HepG2 (cell line): ENCODE data around the gene MIA3. TPM values are rescaled to one million over a fixed set of nuclear protein-coding genes. Genes with fewer than 3 reads are reported as not detected.
A peak's percentile ranks its signal among the peaks of the same experiment; 100 is the strongest.

ENCODE experiments used
- ARID5B ChIP-seq: IDR thresholded peaks from 2 replicates; pipeline ENCODE4 v1.4.0; 2020; ENCODE audit warnings: mild to moderate bottlenecking, missing genetic modification reagents
- CCDC6 ChIP-seq: sonication (generic); formaldehyde crosslinking; IDR thresholded peaks from 2 replicates; pipeline ENCODE4 v1.8.1; 2022; ENCODE audit warnings: mild to moderate bottlenecking, missing genetic modification reagents, moderate library complexity
- MYC ChIP-seq: sonication (generic); formaldehyde crosslinking; IDR thresholded peaks from 2 replicates; pipeline ENCODE4 v1.9.0; 2021; ENCODE audit warnings: missing genetic modification reagents, borderline replicate concordance
- NFE2 ChIP-seq: sonication (generic); formaldehyde crosslinking; IDR thresholded peaks from 2 replicates; pipeline ENCODE4 v1.4.0; 2020; ENCODE audit warnings: missing genetic modification reagents
- NKX3-1 ChIP-seq: sonication (generic); formaldehyde crosslinking; IDR thresholded peaks from 2 replicates; pipeline ENCODE4 v1.5.0; 2020; ENCODE audit warnings: missing genetic modification reagents
- POLR2G ChIP-seq: fragments of 200-400 bp; formaldehyde crosslinking; IDR thresholded peaks from 2 replicates; pipeline ENCODE4 v1.6.1; 2018; ENCODE audit warnings: mild to moderate bottlenecking, low read depth, low read length, moderate library complexity
- RFX3 ChIP-seq: IDR thresholded peaks from 2 replicates; pipeline ENCODE4 v1.6.1; 2016; ENCODE audit warnings: missing biosample characterization, missing genetic modification reagents
- RNF2 ChIP-seq: fragments of 450-650 bp; conservative IDR thresholded peaks from 2 replicates; pipeline ENCODE4 v1.6.1; 2016; ENCODE audit warnings: low read depth
- SIN3B ChIP-seq: fragments of 150-350 bp; IDR thresholded peaks from 2 replicates; pipeline ENCODE4 v1.6.1; 2014; ENCODE audit warnings: low read length
- SMAD9 ChIP-seq: sonication (generic); formaldehyde crosslinking; IDR thresholded peaks from 2 replicates; pipeline ENCODE4 v1.5.1; 2020; ENCODE audit warnings: mild to moderate bottlenecking, missing genetic modification reagents
- SRSF1 ChIP-seq: fragments of 200-400 bp; formaldehyde crosslinking; optimal IDR thresholded peaks from 2 replicates; pipeline ENCODE3; 2017; ENCODE audit warnings: mild to moderate bottlenecking, low read depth, low read length, moderate library complexity
- ZFY ChIP-seq: sonication (generic); formaldehyde crosslinking; IDR thresholded peaks from 2 replicates; pipeline ENCODE4 v1.4.0; 2020; ENCODE audit warnings: missing genetic modification reagents
- ZNF567 ChIP-seq: sonication (generic); formaldehyde crosslinking; IDR thresholded peaks from 2 replicates; pipeline ENCODE4 v1.8.1; 2023; ENCODE audit warnings: mild to moderate bottlenecking, missing genetic modification reagents, borderline replicate concordance
- ZNF644 ChIP-seq: IDR thresholded peaks from 2 replicates; pipeline ENCODE4 v1.6.1; 2016; ENCODE audit warnings: low read depth
- ZNF646 ChIP-seq: sonication (generic); formaldehyde crosslinking; IDR thresholded peaks from 2 replicates; pipeline ENCODE4 v1.9.0; 2021; ENCODE audit warnings: mild to moderate bottlenecking, missing genetic modification reagents
- ZNF747 ChIP-seq: sonication (generic); formaldehyde crosslinking; IDR thresholded peaks from 2 replicates; pipeline ENCODE4 v1.8.1; 2023; ENCODE audit warnings: missing genetic modification reagents, mild to moderate bottlenecking, borderline replicate concordance
- ZNF790 ChIP-seq: sonication (generic); formaldehyde crosslinking; IDR thresholded peaks from 2 replicates; pipeline ENCODE4 v1.8.0; 2022; ENCODE audit warnings: missing genetic modification reagents, mild to moderate bottlenecking, borderline replicate concordance
- ZSCAN21 ChIP-seq: sonication (generic); formaldehyde crosslinking; IDR thresholded peaks from 2 replicates; pipeline ENCODE4 v1.8.0; 2022; ENCODE audit warnings: mild to moderate bottlenecking, missing genetic modification reagents, moderate library complexity, borderline replicate concordance
- ZSCAN22 ChIP-seq: sonication (generic); formaldehyde crosslinking; IDR thresholded peaks from 2 replicates; pipeline ENCODE4 v1.4.0; 2020; ENCODE audit warnings: mild to moderate bottlenecking, missing genetic modification reagents
- polyA plus RNA-seq, 8 experiments: library from polyadenylated mRNA; depleted of rRNA in 3 of 8; stranded (reverse) in 7 of 8; unstranded in 1 of 8; fragments of >200 nt; fragmentation: Illumina TruSeq in 4 of 8; extraction: Trizol in 4 of 8; gene quantifications; 2 replicates each; pipeline versions ENCODE4 v1.2.1 to v1.2.3, GENCODE V29; 2011 to 2016; ENCODE audit warnings: low read depth in 4 of 8, missing spikeins in 1 of 8, mixed read lengths in 1 of 8; ENCODE audit not compliant: insufficient read depth in 1 of 8
- total RNA-seq, 5 experiments: library from RNA; depleted of rRNA; stranded (reverse); fragments of >200 nt; fragmentation: Illumina TruSeq; extraction: Trizol; gene quantifications; 2 replicates each; pipeline ENCODE4 v1.2.3, GENCODE V29; 2016; ENCODE audit warnings: low read depth in 1 of 5

Gene MIA3
- total and polyA plus RNA-seq, 2 of the 13 experiments (the other 11 are each of a cell fraction or from before 2014, with no cell fraction given), result 45.6 to 48.7 TPM

GRCh38 chr1:222713091-222713961 lies 95.4 kb downstream of the MIA3 start (continued):
- peak; percentile 58; the same call in 1 of the 2 replicates for TF ChIP-seq NKX3-1
- peak; percentile 55; the same call in 1 of the 2 replicates for TF ChIP-seq CCDC6
- TF ChIP-seq ZNF567 (CRISPR knock-in tag), result no peak
- no peak for TF ChIP-seq MYC (CRISPR knock-in tag)
- TF ChIP-seq NFE2 (CRISPR knock-in tag), result no peak
- TF ChIP-seq ZNF790 (CRISPR knock-in tag), result peak; percentile 41; the same call in 1 of the 2 replicates
- TF ChIP-seq SRSF1, result no peak
- no peak for TF ChIP-seq SMAD9 (CRISPR knock-in tag)
- TF ChIP-seq ZNF646 (CRISPR knock-in tag), result no peak
- TF ChIP-seq POLR2G, result peak; percentile 69
- no peak for TF ChIP-seq ZNF644 (CRISPR knock-in tag)
- TF ChIP-seq RFX3, result no peak
- TF ChIP-seq ZSCAN22 (CRISPR knock-in tag), result no peak
- TF ChIP-seq SIN3B, result no peak
- TF ChIP-seq ZSCAN21 (CRISPR knock-in tag), result 0 out of 2 replicates have a peak, but pooled peaks have one; percentile 29
- TF ChIP-seq ZNF747 (CRISPR knock-in tag), result no peak
- peak; percentile 13; the same call in 1 of the 2 replicates for TF ChIP-seq ZFY (CRISPR knock-in tag)
- no peak for TF ChIP-seq RNF2
- TF ChIP-seq ARID5B, result peak; percentile 32; the same call in 1 of the 2 replicates
